ENCODE data around the gene MRPL33. TPM values are rescaled to one million over a fixed set of nuclear protein-coding genes. Genes with fewer than 3 reads are reported as not detected.

MRPL33 gene
- total and polyA plus RNA-seq, 2 of the 13 experiments (the other 11 are each of a cell fraction or from before 2014, with no cell fraction given): 69.7 to 218 TPM

GRCh38 chr2:27737676-27738348, 33.7 kb upstream of the MRPL33 start (continued):
- peak; percentile 68 for TF ChIP-seq ZGPAT (CRISPR knock-in tag; IDR thresholded peaks at IDR 0.05)
- peak; percentile 73 for TF ChIP-seq UBTF (CRISPR knock-in tag; IDR thresholded peaks at IDR 0.05)
- TF ChIP-seq ZNF33A (CRISPR knock-in tag; IDR thresholded peaks at IDR 0.05; ENCODE audit: borderline replicate concordance): no peak
- no peak for TF ChIP-seq ZBTB39 (CRISPR knock-in tag; IDR thresholded peaks at IDR 0.05)
- no peak for TF ChIP-seq ZNF839 (CRISPR knock-in tag; IDR thresholded peaks at IDR 0.05; ENCODE audit: borderline replicate concordance)
- no peak for TF ChIP-seq SRSF4 (IDR thresholded peaks at IDR 0.05; ENCODE audit: low read depth, low read length, poor library complexity, severe bottlenecking)
- TF ChIP-seq DDIT3 (CRISPR knock-in tag; IDR thresholded peaks at IDR 0.05): no peak
- peak; percentile 81 for TF ChIP-seq TIGD3 (CRISPR knock-in tag; IDR thresholded peaks at IDR 0.05; ENCODE audit: borderline replicate concordance)
- TF ChIP-seq NFATC3 (CRISPR knock-in tag; IDR thresholded peaks at IDR 0.05): no peak
- TF ChIP-seq GZF1 (CRISPR knock-in tag; IDR thresholded peaks at IDR 0.05): no peak
- TF ChIP-seq STAT6 (CRISPR knock-in tag; IDR thresholded peaks at IDR 0.05; ENCODE audit: borderline replicate concordance): no peak
- TF ChIP-seq ZSCAN21 (CRISPR knock-in tag; IDR thresholded peaks at IDR 0.05; ENCODE audit: borderline replicate concordance): 0 out of 2 replicates have a peak, but pooled peaks have one; percentile 59
- TF ChIP-seq TFE3 (CRISPR knock-in tag; IDR thresholded peaks at IDR 0.05): peak; percentile 36; the same call in 1 of the 2 replicates
- TF ChIP-seq THYN1 (CRISPR knock-in tag; IDR thresholded peaks at IDR 0.05; ENCODE audit: borderline replicate concordance, low read depth): no peak
- no peak; the same call in 1 of the 2 replicates for TF ChIP-seq SMAD3 (CRISPR knock-in tag; IDR thresholded peaks at IDR 0.05)
- no peak for TF ChIP-seq ZNF354B (CRISPR knock-in tag; IDR thresholded peaks at IDR 0.05)
